ENCODE measurements around the gene RYR2.

DNA sequence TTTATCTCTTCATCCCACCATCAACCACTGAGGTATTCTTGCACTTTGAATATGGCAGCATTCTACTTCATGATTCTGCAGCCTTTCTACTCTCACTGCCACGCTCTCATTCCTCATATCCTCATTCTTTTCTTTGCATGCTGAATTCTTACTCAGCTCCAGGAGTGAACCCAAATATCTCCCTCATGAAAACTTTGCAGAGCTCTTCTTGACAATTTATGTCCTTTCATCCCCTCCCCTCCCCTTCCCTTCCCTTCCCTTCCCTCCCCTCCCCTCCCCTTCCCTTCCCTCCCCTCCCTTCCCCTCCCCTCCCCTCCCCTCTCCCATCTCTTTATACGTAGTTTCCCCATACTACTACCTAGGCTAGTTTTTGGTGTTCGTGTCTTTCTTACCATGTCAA is 363.9 kb downstream of the RYR2 start:
- TF ChIP-seq POLR2AphosphoS5 (IDR thresholded peaks at IDR 0.05; ENCODE audit: low read depth, low read length) (no peak), POLR2A (IDR thresholded peaks at IDR 0.05; ENCODE audit: low read depth, low read length) (no peak)
